Stimulated activated CD8-positive, alpha-beta memory T cell treated with anti-CD3 and anti-CD28 coated beads, Interleukin-7, amount 100 ng/mL, for 48 hours (primary cell): Measurements from ENCODE around the gene ABCD1.
"Not testable (repeated sequence)": the region's sequence is repeated elsewhere in the genome, so short reads cannot be mapped to it uniquely, and the experiment has no call there.

Source experiments
- DNase-seq, 2 donors: peaks; one replicate each; pipeline ENCODE4 v3.0.0-alpha.2; 2020; ENCODE audit warnings: low read depth in 1 of 2; ENCODE audit errors: extremely low read depth in 1 of 2

The ABCD1 gene

GRCh38 chrX:153693216-153694086 lies 31.2 kb upstream of the ABCD1 start:
- no peak for DNase-seq

- DNase-seq: not testable (repeated sequence)
Observed at GRCh38 chrX:153694256-153694655, 30.4 kb upstream of the ABCD1 start.

GRCh38 chrX:153694687-153695270 lies 29.9 kb upstream of the ABCD1 start:
- DNase-seq: no peak

- DNase-seq: no peak
Observed at GRCh38 chrX:153696100-153696499, 28.6 kb upstream of the ABCD1 start.

- DNase-seq: not testable (repeated sequence)
Observed at GRCh38 chrX:153696538-153696937, 28.1 kb upstream of the ABCD1 start.

- DNase-seq: not testable (repeated sequence)
Observed at GRCh38 chrX:153696986-153697722, 27.5 kb upstream of the ABCD1 start.

GRCh38 chrX:153697924-153698865 lies 26.5 kb upstream of the ABCD1 start:
- no peak for DNase-seq

- DNase-seq: not testable (repeated sequence)
Observed at GRCh38 chrX:153699210-153699783, 25.4 kb upstream of the ABCD1 start.

- DNase-seq: not testable (repeated sequence)
Observed at GRCh38 chrX:153699784-153700371, 24.8 kb upstream of the ABCD1 start.

- DNase-seq: no peak
Observed at GRCh38 chrX:153700376-153700945, 24.2 kb upstream of the ABCD1 start.

GRCh38 chrX:153700967-153701366 lies 23.7 kb upstream of the ABCD1 start:
- no peak for DNase-seq

- DNase-seq: no peak
Observed at GRCh38 chrX:153701706-153702105, 22.9 kb upstream of the ABCD1 start.

GRCh38 chrX:153702336-153703035 lies 22.2 kb upstream of the ABCD1 start:
- no peak for DNase-seq

GRCh38 chrX:153703036-153703370 lies 21.7 kb upstream of the ABCD1 start:
- DNase-seq: no peak

- DNase-seq: no peak
Observed at GRCh38 chrX:153704021-153704526, 20.6 kb upstream of the ABCD1 start.

- not testable (repeated sequence) for DNase-seq
Observed at GRCh38 chrX:153704631-153705402, 19.8 kb upstream of the ABCD1 start.

GRCh38 chrX:153705403-153706060 lies 19.1 kb upstream of the ABCD1 start:
- DNase-seq: not testable (repeated sequence)
